ENCODE measurements around the gene PRKCE.
A peak's percentile ranks its signal among the peaks of the same experiment; 100 is the strongest.

The PRKCE gene

DNA sequence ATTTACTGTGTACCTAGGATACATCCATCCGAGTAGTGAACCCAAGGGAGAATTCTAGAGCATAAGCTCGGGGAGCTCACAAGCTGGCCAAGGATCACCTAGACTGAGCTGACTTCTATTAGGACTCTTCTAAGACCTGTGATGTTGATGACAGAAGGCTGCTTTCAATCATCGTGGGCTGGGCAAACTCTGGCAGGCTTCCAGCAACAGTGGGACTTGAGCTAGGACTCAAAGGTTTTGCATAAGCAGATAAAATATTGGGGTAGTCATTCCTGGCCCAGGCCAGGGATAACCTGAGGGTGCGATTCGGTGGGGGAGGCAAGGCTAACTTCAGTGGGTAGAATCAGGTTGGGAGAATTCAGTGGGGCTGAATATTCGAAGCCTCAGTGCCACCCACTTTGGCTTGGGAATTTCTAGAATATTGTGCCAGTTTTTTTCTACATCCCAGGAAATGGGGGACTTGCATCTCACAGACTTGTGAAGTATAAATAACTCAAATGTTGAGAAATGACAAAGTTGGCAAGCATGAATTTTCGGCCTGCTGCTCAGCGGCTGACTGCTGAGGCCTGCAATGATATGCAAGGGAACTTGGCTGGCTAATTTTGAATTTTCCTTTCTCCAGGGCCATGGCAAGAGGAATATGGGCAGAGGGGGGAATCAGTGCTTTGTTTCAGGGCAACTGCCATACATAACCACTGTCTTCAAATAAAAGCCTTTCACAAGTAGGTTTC lies 274.3 kb downstream of the PRKCE start:
- TF ChIP-seq, protein P1, sequence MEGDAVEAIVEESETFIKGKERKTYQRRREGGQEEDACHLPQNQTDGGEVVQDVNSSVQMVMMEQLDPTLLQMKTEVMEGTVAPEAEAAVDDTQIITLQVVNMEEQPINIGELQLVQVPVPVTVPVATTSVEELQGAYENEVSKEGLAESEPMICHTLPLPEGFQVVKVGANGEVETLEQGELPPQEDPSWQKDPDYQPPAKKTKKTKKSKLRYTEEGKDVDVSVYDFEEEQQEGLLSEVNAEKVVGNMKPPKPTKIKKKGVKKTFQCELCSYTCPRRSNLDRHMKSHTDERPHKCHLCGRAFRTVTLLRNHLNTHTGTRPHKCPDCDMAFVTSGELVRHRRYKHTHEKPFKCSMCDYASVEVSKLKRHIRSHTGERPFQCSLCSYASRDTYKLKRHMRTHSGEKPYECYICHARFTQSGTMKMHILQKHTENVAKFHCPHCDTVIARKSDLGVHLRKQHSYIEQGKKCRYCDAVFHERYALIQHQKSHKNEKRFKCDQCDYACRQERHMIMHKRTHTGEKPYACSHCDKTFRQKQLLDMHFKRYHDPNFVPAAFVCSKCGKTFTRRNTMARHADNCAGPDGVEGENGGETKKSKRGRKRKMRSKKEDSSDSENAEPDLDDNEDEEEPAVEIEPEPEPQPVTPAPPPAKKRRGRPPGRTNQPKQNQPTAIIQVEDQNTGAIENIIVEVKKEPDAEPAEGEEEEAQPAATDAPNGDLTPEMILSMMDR (IDR thresholded peaks at IDR 0.05), result no peak
- H3K27ac ChIP-seq, result peak overlapping the region; percentile 54 to 64
- DNase-seq, result no peak

DNA sequence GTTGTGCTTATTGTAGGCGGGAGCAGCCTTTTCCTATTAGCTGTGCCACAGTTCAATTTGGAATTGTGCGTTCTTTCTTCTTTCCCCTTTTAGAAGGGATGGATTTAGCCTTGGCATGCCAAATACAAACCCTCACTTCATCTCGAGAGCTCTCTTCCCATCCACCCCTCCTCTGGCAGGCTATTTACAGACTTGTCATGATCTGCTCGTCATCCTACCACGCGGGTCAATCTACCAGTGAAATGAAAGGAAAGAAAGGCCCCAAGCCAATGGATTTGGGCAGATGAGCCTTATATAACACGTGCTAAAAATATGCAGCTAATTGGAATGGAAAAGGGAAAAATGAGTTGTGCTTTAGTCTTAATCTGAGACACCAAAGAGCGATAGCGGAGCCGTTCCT lies 277.5 kb downstream of the PRKCE start:
- Histone ChIP-seq H3K27ac (no peak overlapping the region), H3K36me3 (no peaks in the 10 kb centered on the region), H3K9me3 (no peaks in the 10 kb centered on the region), H3K4me3 (no peak overlapping the region), H3K4me1 (peaks cover 0 to 25% (median 18%) of the 10 kb centered on the region in 4 donors), H3K27me3 (no peaks in the 10 kb centered on the region)
- DNase-seq, result no peak
- TF ChIP-seq, protein P1 (IDR thresholded peaks at IDR 0.05), result no peak
- intact Hi-C loops (cut with DNase I; ENCODE audit: low total_unique reads), result no loop called here

More for the DNA sequence above, 274.3 kb downstream of the PRKCE start:
- H3K4me1 ChIP-seq, result peaks cover 0 to 25% (median 18%) of the 10 kb centered on the region in 4 donors
- no peaks in the 10 kb centered on the region for H3K27me3 ChIP-seq
- H3K4me3 ChIP-seq, result no peak overlapping the region
- H3K9me3 ChIP-seq, result no peaks in the 10 kb centered on the region
- intact Hi-C loops (cut with DNase I; ENCODE audit: low total_unique reads), result no loop called here
- H3K36me3 ChIP-seq, result no peaks in the 10 kb centered on the region

DNA sequence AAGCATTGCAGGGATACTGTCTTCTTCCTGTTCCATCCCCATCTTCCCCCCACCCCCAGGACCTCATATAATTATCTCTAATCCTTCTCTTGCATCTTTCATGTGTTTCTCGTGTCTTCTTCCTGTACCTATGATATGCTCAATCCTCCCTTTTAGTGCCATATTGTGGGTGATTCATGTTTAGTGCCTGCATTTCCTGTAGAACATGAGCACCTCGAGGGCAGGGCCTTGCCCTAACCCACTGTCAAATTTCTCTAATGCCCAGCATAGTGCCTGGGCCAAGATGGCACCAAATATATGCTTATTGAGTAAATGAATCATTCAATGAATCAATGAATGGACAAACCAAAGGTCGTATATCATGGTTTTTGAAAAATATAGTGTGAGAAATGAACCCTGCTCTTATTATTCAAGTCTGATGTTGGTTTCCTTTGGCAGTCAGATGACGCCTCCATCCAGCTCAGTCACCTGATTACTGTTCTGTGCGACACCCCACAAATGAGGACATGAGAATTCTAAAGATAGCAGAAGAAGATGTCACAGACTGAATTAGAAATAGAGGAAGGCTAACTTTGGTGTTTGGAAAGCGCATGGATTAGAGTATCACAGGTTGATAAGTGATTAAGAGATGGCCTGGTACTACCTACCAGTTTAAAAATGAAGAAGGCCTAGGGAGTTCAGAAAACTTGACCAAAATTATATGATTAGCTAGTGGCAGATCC lies 278.4 kb downstream of the PRKCE start:
- Histone ChIP-seq H3K9me3 (no peaks in the 10 kb centered on the region), H3K4me1 (peaks cover 0 to 24% (median 17%) of the 10 kb centered on the region in 4 donors), H3K27ac (no peak overlapping the region), H3K4me3 (no peak overlapping the region), H3K36me3 (no peaks in the 10 kb centered on the region), H3K27me3 (no peaks in the 10 kb centered on the region)
- TF ChIP-seq, protein P1 (IDR thresholded peaks at IDR 0.05), result no peak
- intact Hi-C loops (cut with DNase I; ENCODE audit: low total_unique reads), result no loop called here
- DNase-seq, result no peak

GRCh38 chr2:45930396-45930792 lies 278.9 kb downstream of the PRKCE start:
- no peak overlapping the region for H3K27ac ChIP-seq
- H3K9me3 ChIP-seq, result no peaks in the 10 kb centered on the region
- intact Hi-C loops (cut with DNase I; ENCODE audit: low total_unique reads), result no loop called here
- H3K4me3 ChIP-seq, result no peak overlapping the region
- H3K4me1 ChIP-seq, result peaks cover 0 to 18% (median 13%) of the 10 kb centered on the region in 4 donors
- H3K27me3 ChIP-seq, result no peaks in the 10 kb centered on the region
- DNase-seq, result no peak
- no peaks in the 10 kb centered on the region for H3K36me3 ChIP-seq
- TF ChIP-seq, protein P1 (IDR thresholded peaks at IDR 0.05), result no peak

DNA sequence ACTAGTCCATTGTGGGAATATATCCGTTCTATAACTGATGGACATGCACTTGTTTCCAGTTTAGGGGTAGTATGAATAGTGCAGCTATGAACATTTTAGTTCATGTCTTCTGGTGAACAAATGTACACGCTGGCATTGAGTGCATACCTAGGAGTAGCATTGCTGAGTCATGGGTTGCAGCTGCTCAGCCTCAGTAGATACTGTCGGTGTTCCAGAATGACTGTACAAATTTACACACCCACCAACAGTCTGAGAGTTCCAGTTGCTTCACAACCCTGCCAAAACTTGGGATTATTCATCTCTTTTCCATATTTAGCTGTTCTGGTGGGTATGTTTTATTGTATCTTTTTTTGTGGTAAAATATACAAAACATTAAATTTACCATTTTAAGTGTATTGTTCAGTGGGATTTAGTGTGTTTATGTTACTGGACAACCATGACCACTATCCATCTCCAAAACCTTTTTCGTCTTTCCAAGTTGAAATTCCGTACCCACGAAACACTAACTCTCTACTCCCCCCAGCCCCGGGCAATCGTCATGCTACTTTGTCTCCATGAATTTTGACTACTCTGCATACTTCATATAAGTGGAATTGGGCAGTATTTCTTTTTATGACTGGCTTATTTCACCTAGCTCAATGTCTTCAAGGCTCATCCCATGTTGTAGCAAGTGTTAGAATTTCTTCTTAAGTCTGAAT lies 281.0 kb downstream of the PRKCE start:
- no peak overlapping the region for H3K27ac ChIP-seq
- intact Hi-C loops (cut with DNase I; ENCODE audit: low total_unique reads), result no loop called here
- H3K4me3 ChIP-seq, result no peak overlapping the region
- TF ChIP-seq, protein P1 (IDR thresholded peaks at IDR 0.05), result no peak
- H3K9me3 ChIP-seq, result no peaks in the 10 kb centered on the region
- H3K27me3 ChIP-seq, result no peaks in the 10 kb centered on the region
- H3K36me3 ChIP-seq, result no peaks in the 10 kb centered on the region
- peaks cover 0 to 14% (median 12%) of the 10 kb centered on the region in 4 donors for H3K4me1 ChIP-seq
- DNase-seq, result no peak
